ENCODE measurements around the gene XPA.

DNA sequence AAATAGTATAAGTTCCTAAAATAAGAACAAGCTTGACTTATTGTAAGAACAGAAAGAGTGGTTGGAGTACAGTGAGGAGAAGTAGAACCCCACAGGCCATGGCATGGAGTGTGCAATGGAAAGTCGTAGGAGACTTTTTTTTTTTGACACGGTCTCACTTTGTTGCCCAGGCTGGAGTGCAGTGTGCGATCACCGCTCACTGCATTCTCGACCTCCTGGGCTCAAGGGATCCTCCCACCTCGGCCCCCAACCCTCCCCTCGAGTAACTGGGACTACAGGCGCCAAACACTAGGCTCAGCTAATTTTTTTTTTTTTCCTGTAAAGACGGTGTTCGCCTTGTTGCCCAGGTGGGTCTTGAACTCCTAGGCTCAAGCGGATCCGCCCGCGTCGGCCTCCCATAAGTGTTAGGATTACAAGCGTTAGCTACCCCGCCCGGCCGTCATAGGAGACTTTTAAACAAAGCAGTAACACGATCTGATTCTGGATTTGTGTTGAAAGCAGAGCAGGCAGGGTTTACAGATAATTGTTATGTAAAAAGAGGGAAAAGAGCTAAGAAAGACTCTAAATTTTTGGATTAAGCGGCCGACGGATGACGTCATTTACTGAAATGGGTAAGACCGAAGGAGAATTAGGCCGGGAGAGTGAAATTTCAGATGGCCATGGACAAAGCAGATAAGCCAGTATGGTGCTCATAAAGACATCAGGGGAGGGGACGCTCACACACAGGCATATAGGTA lies 64.7 kb downstream of the XPA start:
- TF ChIP-seq, protein P1, sequence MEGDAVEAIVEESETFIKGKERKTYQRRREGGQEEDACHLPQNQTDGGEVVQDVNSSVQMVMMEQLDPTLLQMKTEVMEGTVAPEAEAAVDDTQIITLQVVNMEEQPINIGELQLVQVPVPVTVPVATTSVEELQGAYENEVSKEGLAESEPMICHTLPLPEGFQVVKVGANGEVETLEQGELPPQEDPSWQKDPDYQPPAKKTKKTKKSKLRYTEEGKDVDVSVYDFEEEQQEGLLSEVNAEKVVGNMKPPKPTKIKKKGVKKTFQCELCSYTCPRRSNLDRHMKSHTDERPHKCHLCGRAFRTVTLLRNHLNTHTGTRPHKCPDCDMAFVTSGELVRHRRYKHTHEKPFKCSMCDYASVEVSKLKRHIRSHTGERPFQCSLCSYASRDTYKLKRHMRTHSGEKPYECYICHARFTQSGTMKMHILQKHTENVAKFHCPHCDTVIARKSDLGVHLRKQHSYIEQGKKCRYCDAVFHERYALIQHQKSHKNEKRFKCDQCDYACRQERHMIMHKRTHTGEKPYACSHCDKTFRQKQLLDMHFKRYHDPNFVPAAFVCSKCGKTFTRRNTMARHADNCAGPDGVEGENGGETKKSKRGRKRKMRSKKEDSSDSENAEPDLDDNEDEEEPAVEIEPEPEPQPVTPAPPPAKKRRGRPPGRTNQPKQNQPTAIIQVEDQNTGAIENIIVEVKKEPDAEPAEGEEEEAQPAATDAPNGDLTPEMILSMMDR (IDR thresholded peaks at IDR 0.05; ENCODE audit: insufficient read depth, low read length, poor library complexity, severe bottlenecking): no peak
- no peak for TF ChIP-seq EZH2phosphoT487 (conservative IDR thresholded peaks at IDR 0.05; ENCODE audit: low read length)
